NCI-H2081 (cell line): ENCODE results near the gene DLL1.
"Not testable (repeated sequence)": the region's sequence is repeated elsewhere in the genome, so short reads cannot be mapped to it uniquely, and the experiment has no call there.

Source experiments
- DNase-seq, 2 experiments: peaks; one replicate each; lab custom pipeline; 2025; lab: John Stamatoyannopoulos, UW

Gene DLL1

DNA sequence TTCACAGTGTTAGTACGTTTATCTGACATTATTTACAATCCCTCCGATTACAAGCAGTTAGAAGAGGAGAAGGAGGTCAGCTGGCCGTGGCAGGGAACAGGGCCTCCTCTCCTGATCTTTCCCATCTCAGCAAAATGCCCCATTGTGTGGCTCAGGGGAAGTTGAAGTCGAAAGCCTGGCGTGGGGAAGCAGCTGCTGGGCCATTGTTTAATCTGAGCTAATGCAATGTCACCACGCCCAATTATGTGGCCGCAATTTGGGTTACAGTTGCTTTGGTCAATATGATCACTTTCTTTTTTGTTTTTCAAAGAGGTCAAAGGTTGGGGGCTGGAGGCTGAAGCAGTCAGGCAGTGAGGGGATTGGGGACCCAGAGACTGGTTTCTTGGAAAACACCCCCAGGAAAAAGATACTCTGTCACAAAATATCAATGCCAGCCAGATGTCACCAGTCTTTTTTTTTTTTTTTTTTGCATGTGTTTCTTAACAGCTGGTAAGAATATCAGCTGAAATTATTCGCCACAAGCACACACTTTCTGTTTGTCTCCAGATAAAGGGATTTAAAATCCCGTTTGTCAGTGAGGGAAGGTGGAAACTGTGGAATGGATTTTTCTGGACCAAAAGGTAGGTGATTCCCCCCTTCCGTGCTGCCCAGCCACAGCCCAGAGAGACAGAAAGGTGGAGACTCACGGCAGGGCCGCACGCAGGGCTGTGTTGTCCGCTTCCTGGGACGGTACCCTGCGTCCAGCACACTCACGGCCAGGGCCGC is 24.6 kb downstream of the DLL1 start:
- DNase-seq = peak; percentile 16 to 27

DNA sequence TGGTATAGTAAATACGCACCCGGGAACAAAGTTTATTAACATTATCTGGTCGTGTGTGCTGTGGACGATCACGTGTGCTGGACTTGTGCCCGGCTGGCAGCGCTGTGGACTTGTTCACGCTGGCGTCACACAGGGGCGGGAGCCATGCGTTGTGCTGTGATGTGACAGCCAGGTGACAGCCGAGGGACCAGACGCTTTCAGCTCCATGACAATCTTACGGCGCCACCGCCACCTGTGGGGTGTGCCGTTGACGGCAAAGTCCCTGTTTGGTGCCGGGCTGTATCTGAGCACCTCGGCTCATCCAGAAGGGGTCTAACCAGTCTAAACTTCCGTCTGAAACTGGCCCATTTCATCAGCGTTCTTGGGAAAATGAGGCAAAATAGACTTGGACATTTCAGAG is 25.2 kb downstream of the DLL1 start:
- peak; percentile 47 to 80 for DNase-seq

DNA sequence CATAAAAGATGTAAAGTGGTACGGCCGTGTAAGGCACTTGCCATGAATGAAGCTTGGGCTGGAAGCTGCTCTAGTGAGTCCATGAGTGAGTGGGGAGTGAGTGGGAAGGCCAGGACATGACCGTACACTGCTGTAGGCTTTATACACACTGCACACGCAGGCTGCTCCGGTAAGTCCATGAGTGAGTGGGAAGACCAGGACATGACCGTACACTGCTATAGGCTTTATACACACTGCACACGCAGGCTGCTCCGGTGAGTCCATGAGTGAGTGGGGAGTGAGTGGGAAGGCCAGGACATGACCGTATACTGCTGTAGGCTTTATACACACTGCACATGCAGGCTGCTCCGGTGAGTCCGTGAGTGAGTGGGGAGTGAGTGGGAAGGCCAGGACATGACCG is 26.2 kb downstream of the DLL1 start:
- DNase-seq = not testable (repeated sequence)

DNA sequence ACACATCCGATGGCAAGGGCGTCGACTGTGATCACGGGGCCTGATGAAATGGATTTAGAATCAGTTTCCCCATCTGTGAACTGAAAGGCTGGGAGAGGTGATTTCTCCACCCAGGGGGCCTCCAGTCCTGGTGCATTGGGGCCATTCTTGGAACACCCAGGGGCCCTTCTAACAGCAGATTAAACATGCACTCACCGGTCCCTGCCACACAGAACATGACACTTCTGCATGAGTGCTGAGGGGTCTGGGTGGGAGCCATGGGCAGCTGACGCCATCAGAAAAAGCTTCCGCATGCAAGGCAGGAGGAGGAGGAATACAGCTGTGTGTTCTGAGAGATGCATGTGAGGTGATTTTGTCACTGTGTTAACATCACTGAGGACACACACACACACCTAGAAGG is 26.8 kb downstream of the DLL1 start:
- DNase-seq = no peak

DNA sequence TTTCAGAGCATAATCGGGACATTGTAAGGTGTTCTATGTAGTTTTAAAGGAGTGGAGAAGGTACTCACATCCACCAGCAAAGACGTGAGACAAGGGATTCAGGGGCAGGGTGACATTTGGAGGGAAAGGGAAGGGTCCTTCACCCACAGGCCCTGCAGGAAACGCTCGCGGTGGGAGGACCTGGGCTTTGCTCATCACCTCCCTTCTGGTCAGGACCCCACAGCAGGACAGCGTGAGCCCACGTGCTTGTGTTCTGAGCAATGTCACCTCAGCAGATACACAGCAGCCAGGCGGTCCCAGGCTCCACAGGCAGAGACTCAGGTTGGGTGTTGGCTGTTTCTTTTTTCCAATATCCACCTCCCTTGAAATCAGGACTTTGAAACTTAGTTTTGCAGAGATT is 27.5 kb downstream of the DLL1 start:
- DNase-seq = no peak

DNA sequence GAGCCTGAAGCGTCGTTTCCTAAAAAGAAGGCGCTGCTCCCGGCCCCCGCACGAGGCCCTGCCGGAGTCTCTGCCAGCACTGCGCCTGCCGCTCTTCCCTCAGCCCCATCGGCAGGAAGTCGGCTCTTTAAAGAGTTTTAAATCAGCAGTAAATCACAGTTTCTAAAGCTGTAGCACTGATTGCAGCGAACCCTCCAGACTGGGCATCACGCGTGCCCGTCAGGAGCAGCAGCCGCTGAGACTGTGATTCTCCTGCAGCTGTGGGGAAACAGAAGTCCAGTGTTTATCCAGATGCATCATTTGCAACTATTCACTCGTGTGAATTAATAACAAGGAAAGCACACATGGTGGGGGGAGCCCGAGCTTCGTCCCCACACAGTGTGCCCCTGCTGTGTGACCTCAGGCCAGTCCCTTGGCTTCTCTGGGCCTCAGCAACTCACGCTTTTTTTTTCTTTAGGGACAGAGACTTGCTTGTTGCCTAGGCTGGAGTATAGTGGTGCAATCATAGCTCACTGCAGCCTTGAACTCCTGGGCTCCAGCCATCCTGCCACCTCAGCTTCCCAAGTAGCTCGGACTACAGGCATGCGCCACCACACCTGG is 28.3 kb downstream of the DLL1 start:
- DNase-seq = no peak

DNA sequence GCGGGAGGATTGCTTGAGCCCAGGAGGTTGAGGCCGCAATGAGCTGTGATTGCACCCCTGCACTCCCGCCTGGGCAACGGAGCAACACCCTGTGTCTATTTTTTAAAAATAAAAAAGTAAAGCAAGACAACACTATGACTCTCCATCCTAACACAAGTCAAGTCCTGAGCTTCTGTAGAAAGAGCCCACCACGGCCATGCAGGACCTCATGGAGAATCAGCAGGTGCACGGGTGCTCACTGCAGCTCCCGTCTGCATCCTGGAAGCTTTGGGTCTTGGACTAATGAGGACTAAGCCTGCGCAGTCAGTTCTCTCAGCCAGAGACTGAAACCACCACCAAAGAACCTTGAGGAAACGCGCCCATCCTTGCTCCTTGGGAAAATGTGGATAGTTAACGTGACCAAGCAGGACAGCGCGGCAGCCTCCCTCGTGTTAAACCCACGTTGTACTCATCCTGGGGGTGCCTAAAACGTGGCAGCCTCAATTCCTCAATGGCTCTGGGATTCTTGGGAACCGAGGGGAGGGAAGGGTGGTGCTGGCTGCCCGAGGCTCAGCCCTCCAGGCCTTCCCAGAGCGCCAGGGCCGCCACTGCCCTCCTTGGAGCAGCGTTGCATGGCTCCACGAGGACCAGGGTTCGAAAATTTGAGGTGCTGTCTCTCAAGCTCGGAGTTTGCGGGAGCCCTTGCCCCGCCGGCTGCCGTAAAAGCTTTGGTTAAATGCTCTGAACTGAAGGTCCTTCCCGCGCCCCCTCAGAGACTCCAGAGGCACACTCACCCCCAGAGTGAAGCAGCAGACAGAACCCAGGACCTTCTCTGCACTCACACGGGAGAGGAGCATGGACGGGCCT is 29.0 kb downstream of the DLL1 start:
- DNase-seq = no peak

DNA sequence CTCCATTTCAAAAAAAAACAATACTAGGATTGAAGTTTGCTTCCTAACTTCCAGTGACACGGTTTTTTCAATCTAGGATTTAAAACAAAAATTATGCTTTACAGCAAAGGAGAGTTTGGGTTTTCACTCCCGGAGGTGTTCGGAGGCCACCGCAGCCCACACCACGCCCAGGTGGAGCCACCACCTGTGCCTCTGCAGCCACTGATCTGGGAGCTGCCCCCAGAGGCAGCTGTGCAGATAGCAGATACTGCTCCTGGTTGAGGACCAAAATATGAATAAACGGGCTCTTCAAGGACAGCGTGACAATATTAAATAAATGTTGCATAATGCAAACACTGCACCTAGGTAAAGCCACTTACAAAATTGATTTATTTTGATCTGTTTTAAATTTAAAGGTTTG is 30.2 kb downstream of the DLL1 start:
- no peak for DNase-seq

DNA sequence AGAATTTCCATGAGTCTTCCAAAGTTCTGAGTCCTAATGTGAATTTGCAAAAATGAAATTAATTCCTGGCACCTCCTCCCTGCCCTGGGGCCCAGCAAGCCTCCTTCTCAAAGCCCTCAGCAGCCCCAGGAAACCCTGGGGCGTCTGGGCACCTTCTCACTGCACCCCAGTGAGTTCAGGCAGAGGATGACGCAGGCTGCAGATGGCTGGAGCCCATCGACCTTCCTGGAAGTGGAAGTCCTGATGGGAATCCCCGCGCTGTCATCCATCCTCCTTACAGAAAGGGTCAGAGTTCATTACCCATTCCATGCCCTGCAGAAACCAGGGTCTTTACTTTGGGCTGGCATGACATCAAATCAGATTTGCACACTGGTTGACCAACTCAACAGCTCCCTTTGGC is 31.6 kb downstream of the DLL1 start:
- DNase-seq = no peak

DNA sequence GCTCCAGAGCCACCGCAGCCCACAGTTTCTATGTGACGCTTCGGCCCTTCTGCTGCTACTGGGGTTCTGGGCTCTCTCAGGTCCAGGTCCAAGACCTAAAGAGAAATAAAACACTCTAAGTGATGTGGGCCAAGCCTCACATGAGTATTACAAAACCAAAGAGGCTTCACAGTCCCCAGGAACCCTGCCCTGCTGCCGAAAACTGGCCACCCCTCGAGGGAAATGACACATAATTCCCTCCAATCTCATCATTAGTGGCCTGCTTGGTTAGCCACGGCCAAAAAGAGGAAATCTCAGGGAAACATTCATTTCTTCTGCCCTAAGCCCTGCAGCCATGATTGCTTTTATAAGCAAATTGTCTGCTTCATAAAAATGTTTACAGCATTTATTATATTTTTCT is 32.5 kb downstream of the DLL1 start:
- DNase-seq = no peak

DNA sequence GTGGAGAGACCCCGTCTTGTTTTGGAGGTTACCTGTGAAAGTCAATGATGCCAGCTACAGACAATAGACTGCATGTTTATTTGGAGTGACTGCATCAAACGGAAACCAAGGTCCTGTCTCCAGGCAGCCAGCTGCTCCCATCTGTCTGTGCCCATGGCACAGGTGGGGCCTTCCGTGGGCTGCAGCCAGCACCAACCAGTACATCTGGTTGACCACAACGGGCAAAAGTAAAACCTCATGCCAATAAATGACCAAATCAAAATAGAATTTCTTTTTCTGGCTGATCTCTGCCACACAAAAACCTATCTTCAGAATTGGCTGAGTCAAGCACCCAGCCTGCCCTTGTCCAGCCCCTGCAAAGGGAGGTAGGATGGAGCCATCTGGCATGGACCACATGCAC is 33.5 kb downstream of the DLL1 start:
- no peak for DNase-seq

DNA sequence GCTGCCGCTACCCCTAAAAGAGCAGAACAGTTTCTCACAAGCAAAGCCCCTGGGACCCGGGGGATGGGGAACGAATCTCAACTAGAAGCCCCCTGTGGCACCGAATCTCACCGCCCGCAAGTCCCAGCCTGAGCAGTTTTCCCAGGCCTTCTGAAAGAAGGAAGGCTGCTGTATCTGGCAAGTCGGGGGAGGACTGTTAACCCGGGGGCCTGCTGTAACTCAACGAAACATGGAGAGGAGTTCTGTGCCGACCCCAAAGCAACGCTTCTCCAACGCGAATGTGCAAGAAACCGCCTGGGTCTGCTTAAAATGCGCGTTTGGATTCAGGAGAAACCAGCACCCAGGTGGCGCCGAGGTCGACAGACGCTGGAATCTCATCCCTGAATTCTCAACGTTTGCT is 34.2 kb downstream of the DLL1 start:
- DNase-seq = no peak

DNA sequence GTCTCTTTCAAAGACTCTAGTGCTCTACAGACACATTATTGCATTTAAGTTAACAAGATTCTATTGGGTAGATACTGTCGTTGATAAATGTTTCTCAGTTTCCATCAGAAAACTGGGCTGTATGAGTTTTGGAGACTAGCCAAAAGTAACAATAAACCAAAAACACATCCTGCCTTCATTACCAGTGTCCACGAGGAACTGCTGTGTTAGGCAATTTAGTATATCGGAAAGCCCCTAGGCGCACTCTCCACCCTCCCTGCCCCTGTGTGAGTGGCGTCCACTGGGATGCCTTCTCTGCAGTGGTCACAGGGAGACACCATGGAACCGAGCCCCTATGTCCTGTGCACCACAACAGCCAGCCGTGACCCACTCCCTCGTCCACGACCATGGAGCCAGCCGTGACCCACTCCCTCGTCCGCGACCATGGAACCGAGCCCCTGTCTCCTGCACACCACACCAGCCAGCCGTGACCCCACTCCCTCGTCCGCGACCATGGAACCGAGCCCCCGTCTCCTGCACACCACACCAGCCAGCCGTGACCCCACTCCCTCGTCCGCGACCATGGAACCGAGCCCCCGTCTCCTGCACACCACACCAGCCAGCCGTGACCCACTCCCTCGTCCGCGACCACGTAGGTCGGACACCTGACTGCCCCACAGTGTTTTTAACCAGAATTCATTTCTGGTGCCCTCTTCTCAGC is 35.3 kb downstream of the DLL1 start:
- no peak for DNase-seq

DNA sequence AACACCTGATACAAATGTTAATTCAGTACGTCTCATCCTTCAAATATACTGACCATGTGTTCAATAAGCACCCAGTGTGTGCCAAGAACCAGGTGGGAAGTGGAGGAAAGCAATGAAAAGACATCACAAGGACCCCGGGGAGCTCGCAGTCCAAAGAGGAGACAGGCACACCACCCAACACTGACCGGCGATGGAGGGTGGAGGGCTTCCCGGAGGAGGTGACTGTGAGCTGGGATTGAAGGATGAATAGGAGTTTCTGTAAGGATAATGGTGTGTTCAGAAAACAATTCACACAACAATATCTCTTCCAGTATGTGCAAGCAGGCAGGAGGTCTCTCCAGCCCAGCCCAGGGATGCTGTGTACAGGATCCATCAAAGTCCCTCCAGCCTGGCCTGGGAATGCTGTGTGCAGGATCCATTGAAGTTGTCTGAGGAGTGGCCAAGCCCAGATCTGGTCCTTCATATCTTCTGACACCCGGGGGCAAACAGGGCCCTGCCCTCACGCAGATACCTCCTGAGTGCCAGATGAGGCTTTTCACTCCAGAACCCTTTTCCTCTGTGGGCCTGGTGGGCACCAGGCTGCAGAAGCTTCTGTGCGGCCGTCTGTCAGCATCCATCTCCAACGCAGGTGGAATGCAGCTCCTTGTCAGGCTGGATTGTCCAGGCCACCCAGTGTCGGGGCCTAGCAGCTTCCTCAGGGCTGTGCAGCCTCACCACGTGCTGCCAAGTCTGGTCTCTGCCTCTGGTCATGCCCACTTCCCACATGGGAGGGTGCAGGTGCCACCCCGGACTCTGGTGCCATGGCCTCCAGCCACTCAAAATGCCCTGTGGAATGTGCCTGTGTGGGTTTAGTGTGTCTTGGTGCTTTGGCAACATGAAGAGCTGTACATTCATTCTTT is 36.3 kb downstream of the DLL1 start:
- no peak for DNase-seq

DNA sequence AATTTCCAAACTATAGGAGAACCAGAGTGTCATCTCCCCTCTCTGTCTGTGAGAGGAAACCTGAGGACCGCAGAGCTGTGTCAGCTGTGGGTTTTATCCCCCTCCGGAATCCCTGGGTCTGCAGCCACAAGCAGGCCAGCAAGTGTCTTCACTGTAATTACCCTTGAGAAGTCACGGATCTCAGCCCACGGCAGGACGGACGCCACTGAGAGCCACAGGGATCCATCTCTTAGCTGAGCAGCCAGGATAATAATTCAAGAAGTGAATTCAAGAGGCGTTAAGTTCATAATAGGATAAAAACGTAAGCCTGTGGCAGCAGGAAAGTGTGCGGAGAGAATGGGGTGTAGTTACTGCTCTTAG is 37.0 kb downstream of the DLL1 start:
- no peak for DNase-seq

DNA sequence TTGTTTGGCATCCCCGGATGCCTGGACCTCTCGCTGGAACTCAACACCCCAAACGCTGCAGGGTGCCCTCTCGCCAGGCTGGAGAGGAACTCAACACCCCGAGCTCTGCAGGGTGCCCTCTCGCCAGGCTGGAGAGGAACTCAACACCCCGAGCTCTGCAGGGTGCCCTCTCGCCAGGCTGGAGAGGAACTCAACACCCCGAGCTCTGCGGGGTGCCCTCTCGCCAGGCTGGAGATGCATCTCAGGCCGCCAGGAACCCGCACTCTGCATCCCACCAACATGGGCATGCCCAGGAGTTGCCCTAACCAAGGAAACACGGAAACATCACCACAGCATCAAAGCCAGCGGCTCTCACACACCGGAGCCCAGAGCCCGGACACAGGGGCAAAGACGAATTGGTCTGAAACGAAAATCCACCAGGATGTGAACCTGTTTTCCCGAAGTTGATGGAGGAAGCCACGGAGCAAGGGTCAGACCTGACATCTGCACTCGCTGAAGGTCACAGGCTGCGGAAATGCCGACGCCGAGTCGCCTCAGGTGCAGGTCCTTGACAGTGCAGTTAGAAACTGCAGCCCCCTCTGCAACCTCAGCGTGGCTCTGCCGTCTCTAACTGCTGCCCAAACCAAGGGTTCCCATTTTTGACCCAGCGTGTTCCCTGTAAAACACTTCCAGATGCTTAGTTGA is 37.5 kb downstream of the DLL1 start:
- DNase-seq = no peak

DNA sequence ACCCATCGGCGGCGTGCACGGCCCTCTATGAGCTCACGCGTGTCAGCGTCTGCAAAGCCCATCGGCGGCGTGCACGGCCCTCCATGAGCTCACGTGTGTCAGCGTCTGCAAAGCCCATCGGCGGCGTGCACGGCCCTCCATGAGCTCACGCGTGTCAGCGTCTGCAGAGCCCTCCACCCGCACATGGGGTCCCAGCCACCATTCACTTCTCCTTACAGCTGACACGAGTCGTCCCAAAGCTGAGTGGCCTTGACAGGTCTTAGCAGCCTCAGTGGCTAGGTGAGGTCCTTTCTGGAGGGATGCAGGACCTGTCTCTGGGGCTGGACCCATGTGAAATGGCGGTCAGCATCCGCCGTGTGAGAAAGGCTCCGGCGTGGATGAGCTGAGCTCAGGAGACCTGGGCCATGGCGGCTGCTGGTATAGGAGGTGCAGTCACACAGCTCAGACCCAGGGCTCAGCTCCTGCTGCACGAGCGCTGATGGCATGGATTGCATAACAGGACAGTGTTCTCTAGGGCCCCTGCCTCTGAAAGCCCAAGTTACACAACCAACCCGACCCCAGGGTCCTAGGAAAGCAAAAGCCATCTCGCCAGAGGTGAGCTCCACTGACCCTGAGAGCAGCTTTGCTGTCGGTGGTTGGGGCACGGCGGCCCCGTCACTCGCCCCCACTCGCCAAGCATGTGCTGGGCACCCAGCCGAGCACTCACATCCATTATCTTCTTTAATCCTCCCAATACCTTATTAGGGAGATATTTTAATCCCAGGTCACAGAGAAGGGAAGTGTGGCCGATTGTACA is 38.9 kb downstream of the DLL1 start:
- no peak for DNase-seq

DNA sequence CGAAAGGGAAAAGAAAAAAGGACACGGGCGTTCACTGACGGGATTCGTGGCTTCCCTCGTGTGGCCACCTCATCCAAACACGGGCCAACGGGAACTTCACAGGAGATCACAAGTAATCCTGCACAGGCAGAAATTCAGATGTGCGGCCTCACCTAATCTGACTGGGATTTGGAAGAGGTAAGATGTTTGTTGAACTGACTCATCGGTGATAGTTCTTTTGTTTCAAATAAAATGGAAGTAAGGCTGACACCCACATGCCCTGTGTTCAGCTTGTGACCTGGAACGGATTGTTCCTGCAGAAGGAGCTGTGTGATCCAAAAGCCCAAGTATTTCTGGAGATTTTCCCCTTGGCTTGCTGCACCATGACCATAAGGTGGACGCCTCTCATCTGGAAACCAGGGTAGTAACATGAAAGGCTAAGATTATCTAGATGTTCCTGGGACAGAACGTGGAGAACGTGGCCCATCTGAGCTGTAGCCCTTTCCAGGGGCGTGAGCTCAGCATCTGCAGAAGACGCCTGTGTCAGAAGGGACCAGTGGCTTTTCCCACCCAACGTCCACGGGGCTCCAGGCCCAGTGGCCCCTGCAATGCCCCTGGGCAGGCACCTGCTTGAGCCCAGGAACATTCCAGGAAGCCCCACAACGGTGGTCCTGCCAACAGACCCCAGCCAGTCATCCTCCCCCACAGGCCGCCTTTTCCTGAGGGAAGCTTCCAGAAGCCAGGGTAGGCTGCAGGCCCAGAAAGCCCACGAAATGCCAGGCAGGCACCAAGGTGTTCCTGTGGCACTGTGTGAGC is 39.7 kb downstream of the DLL1 start:
- no peak for DNase-seq

DNA sequence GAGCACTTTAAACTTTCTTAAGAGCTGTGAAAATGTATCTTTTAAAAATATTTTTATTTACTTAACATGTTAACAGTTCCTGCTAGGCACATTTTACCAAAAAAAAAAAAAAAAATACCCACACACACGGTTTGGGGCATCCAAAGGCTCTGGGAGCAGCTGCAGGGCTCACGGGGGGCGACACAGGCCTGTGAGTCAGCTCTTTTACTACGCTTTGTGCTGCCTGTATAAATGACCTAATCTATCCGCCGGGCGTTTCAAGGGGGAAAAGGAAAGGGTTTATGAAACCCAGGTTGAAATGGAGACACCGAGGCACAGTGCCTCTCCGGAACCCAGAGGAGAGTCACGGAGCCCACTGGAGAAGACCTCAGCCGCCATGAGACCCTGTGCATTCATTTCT is 40.4 kb downstream of the DLL1 start:
- no peak for DNase-seq
